ENCODE data around the gene DNM3.
"Not testable (repeated sequence)": the region's sequence is repeated elsewhere in the genome, so short reads cannot be mapped to it uniquely, and the experiment has no call there.

DNM3 gene

GRCh38 chr1:172401477-172401876 is 560.2 kb downstream of the DNM3 start:
- no peak for DNase-seq

DNA sequence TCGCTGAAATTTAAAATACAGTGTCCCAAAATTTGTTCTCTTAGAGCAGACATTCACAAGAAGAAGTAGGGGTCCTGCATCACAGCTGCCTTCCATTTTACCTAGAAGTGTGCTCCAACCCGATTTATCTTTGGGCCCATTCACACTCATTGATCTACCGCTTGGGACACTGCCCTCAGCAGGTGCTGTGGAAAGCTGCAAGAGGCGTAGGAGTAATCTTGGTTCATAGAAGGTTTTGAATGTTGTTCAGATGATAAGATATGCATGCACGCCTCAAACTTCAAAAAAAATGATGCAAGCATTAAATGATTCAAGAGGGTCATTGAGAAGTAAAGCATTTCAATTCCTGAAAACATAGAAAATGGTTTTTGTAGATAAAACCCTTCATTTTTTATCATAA is 560.6 kb downstream of the DNM3 start:
- DNase-seq = no peak

- DNase-seq = no peak
Observed at GRCh38 chr1:172402878-172403569, 561.7 kb downstream of the DNM3 start.

- DNase-seq = no peak
Observed at GRCh38 chr1:172404121-172404520, 562.8 kb downstream of the DNM3 start.

- no peak for DNase-seq
Observed at GRCh38 chr1:172405912-172406311, 564.6 kb downstream of the DNM3 start.

DNA sequence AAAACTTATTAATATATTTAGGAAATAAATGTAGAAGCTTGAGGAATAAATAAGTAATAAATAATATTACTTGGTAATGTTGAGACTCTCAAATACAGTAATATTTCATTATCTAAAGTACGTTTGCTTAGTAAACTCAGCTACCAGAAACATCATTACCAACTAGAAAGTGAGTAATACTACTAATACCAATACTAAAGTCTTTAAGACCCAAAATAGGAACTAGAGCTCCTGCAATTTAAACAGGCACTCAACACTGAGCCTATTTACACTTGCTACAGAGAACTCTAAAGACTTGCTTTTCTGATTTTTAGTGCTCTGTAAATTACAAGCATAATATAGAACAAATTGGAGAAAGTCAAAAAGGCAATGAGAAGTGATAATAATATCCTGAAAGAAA is 565.7 kb downstream of the DNM3 start:
- DNase-seq = no peak

DNA sequence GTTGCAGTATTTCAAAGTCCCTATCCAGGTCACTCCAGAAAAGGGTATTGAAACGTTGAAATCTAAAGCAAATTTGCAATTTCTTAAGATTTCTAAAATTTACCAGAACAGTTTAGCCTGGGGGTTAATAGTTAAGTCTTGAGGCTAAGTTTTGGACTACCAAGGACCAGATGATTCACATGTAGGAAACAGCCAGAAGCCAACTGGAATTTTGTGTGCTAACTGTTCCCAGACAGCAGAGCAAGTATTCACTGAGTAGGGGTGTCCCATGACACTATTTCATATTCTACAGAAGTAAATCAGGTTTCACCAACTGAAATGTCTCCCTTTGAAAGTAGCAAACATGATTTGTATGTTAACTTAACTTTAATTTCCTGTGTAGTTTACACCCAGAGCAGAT is 567.7 kb downstream of the DNM3 start:
- DNase-seq = no peak

DNA sequence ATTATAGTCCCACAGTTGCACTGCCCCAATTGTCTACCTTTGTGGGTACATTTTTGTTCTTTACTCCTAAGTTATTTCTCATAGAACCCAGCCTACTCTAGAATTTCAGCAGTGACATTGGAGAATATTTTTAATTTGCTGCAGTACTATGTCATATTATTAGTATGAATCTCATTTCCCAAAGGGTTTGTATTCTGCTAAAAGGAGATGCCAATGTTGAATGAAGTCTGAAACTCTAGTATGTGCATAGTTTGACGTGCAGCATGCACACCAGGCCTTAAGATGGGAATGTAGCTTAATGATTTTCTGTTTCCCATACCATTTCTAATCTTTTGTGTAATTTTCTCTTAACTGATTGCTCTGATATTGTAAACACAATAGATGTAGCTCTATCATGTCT is 568.7 kb downstream of the DNM3 start:
- DNase-seq = no peak

DNA sequence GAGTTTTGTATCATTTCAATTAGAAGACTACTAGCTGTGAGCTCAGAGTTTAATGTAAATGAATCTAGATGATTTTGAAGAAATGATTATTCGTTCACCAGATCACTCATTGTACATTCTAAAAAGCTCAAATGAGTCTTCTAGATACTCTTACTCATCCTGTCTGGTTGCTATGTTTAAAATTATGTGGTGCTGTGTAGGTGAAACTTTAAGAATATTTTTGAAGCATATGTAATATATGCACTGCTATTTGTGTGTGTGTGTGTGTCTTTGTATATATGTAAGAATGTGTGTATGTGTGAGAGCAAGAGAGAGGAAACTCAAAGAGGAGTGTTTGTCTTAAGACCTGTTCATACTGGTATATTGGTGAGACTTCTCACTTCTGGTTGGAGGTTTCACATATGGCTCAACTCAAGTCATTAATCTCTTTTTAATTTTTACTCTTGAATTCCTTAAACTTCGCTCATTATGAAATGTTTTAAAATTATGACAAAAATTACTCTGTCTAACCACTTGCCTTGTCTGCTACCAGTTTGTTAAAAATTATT is 570.6 kb downstream of the DNM3 start:
- no peak for DNase-seq

DNA sequence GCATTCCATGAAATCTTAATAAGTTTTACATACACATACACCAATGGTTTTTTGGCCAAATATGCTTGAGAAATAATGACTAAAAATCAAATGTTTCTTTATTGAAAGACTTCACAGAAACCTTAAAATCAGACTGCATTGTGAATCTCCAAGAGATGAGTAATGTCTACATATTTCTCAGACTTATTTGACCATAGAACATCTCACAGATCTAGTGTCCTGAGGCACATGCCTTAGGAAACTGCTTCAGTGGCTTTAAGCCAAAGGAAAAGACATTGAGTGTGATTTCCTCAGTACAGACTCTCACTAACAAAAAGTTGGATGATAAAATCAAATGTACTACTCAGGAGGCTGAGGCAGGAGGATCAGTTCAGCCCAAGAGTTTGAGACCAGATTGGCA is 573.0 kb downstream of the DNM3 start:
- no peak for DNase-seq

- DNase-seq = no peak
Observed at GRCh38 chr1:172416496-172417035, 575.3 kb downstream of the DNM3 start.

DNA sequence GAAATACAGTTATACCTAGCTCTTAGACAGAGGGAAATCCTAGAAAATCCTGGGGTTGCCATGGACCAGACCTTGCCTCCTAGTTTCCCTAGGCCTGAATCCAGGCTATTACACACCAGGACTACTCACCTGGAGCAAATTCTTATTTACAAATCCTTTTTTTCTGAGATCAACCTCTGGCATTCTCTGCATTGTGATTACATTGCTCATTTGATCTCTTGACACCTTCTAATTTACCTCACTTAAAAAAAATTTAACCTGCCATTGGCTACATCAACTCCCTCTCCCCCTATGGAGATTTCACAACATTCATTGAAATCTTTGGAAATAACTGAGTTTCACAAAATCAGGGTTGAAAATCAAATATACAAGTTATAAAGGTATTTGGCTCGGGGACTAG is 576.3 kb downstream of the DNM3 start:
- DNase-seq = no peak

DNA sequence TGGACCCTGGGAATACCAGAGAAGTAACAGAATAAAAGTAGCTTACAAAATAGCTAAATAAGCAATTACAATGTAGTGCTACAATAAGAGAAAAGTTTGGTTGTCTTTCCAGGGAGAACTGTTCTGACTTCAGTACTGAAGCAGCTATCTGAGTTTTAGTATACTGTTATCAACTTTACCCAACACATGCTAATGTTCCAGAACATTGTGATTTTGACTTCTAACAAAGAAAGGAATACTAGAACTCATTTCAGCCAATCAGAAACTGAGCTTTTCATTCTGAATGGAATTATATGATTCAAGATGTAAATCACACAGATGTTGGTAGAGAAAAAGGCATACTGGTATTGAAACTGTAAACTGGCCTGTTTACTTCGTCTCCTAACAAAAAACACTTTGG is 579.1 kb downstream of the DNM3 start, which contains the start of gene C1orf105:
Gene C1orf105 (plus strand): TSS at position 301 of the 400 bp plus-strand sequence. CDS start 201 bp downstream, outside the sequence.
- DNase-seq = no peak

GRCh38 chr1:172421974-172422604 is 580.8 kb downstream of the DNM3 start:
- DNase-seq = no peak

DNA sequence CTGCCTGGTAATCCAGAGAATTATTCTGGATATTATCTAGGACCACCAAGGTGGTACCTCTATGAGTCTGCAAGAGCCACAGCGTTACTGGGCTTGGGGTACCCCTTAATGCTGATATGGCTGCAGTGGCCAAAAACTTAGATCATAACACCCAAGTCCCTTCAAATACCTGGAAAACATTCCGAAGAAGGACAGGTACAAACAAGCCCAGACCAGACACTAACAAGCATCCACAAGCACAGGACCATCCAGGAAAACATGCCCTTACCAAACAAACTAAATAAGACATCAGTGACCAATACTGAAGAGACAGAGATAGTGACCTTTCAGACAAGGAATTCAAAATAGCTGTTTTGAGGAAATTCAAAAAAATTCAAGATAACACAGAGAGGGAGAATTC is 582.0 kb downstream of the DNM3 start:
- DNase-seq = no peak

- DNase-seq = no peak
Observed at GRCh38 chr1:172425339-172425738, 584.0 kb downstream of the DNM3 start.

DNA sequence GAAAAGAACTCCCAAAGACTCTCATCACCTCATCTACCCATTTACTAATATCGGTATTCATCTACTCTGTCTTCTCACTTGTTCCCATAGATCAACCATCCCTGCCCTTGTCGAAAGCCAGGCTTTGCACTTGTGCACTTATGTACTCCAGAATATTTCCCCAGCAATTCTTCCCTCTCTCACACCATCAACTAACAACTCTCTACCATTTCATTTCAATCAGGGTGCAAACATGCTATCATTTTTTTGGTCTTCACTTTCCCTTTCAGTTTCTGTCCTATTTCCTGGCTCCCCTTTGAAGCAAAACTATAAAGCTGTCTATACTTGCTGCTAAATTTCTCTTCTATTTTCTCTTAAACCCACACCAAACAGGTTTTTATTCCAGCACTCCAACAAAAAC is 585.9 kb downstream of the DNM3 start:
- DNase-seq = no peak

DNA sequence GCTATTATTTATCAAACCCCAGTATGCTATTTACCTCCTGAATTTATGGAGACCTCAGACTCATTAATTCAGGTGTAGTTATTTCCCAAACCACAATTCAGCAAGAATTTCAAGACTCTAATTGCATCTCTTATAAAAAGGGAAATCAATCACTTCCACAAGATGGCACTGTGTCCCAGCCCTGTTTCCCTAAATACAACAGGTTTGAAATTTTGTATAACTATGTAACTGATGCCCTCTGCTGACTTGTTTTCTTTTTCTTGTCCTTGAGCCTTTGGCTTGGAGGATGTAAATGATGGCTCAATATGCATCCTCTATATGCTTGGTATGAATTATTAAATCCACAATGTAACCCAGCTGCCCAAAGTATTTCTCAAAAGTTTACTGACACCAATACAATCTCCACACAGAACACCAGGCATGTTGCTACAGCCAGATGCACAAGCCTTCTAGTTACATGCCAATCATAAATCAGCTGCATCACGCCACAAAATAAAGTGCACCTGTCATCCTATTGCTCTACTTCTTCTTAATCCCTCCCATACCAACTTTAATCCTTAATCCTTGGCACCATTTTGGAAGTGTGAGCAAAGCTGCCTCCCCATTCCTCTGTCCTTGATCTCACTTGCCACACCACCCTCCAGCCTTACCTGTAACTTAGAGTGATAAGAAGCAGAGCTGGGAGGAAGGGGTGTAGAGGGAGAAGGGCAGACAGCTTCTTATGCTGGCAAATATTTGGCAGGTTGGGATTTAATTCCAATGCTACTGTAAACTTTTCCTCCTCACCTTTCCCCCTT is 588.2 kb downstream of the DNM3 start:
- peak; percentile 63 to 67 for DNase-seq

DNA sequence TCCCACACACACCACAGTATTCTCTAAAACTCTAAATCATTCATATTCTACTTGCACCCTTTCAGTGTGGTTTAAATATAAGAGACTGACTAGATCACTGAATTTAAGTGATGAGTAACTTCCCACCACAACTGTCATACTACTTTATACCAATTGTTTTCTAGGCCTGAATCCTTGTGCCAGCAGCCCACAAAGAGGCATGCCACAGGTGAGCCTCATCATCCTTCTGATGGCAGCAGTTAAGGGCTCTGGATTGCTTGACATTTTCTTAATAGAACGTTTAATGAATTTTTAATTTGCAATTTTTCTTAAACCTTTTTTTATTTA is 588.8 kb downstream of the DNM3 start:
- no peak for DNase-seq

DNA sequence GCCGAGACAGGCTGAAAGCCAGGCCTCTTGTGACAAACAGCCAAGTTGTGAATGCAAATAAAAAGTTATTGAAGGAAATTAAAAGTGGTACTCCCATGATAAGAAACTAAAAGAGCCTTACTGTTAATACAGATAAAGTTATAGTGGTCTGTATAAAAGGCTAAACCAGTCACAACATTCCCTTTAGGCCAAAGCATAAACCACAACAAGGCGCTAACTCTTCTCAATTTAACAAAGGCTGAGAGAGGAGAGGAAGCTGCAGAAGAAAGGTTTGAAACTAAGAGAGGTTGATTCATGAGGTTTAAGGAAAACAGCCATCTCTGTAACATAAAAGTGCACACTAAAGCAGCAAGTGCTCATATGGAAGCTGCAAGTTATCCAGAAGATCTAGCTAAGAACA is 589.9 kb downstream of the DNM3 start:
- DNase-seq = no peak

- DNase-seq = no peak
Observed at GRCh38 chr1:172431721-172432192, 590.5 kb downstream of the DNM3 start.

DNA sequence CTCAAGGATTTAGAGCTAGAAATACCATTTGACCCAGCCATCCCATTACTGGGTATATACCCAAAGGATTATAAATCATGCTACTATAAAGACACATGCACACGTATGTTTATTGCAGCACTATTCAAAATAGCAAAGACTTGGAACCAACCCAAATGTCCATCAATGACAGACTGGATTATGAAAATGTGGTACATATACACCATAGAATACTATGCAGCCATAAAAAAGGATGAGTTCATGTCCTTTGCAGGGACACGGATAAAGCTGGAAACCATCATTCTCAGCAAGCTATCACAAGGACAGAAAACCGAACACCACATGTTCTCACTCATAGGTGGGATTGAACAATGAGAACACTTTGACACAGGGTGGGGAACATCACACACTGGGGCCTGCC is 595.9 kb downstream of the DNM3 start:
- DNase-seq = not testable (repeated sequence)

DNA sequence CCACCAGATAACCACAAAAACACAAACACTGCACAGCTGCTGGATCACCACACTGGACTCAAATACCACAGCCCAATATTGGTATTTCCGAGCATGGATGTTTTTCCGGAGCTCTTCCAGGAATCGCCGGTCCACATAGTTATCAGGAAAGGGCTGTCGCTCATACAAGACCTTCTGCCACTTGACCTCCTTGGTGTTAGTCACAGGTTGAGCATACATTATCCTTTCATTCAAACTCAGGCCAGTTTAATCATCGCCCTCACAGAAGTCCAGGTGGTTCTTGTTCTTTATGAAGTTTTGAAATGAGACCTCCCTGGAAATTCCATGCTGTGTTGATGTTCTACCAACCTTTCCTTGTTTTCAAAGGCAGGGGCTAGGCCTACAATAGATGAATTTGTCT is 601.1 kb downstream of the DNM3 start:
- DNase-seq = no peak
